Myocyte (in vitro differentiated cells): ENCODE data around the gene PPFIA1. TPM values are rescaled to one million over a fixed set of nuclear protein-coding genes. Genes with fewer than 3 reads are reported as not detected.

ENCODE experiments used
- DNase-seq: peaks from one replicate; pipeline ENCODE4 v3.0.0-alpha.2; 2012; ENCODE audit warnings: low read depth
- total RNA-seq: library from RNA; depleted of rRNA; stranded (reverse); fragments of >200 nt; gene quantifications from 2 replicates; pipeline ENCODE4 v1.2.3, GENCODE V29; 2014

Gene PPFIA1
- total RNA-seq, 1 donor from 2014 or later, result 48.4 TPM

- DNase-seq, result no peak
Measured at GRCh38 chr11:70353900-70354568, 83.5 kb downstream of the PPFIA1 start.

- DNase-seq, result no peak
Measured at GRCh38 chr11:70354629-70355028, 84.1 kb downstream of the PPFIA1 start.

- DNase-seq, result no peak
Measured at GRCh38 chr11:70358753-70359152, 88.3 kb downstream of the PPFIA1 start.

GRCh38 chr11:70359451-70360205 is 89.1 kb downstream of the PPFIA1 start:
- DNase-seq, result no peak

- no peak for DNase-seq
Measured at GRCh38 chr11:70360211-70360610, 89.7 kb downstream of the PPFIA1 start.

- DNase-seq, result no peak
Measured at GRCh38 chr11:70364178-70364577, 93.7 kb downstream of the PPFIA1 start.

GRCh38 chr11:70364745-70365543 is 94.5 kb downstream of the PPFIA1 start:
- no peak for DNase-seq

- DNase-seq, result no peak
Measured at GRCh38 chr11:70365544-70365927, 95.0 kb downstream of the PPFIA1 start.

GRCh38 chr11:70367071-70367470 is 96.6 kb downstream of the PPFIA1 start:
- DNase-seq, result peak; percentile 11

GRCh38 chr11:70368961-70369360 is 98.5 kb downstream of the PPFIA1 start:
- no peak for DNase-seq

- DNase-seq, result no peak
Measured at GRCh38 chr11:70371241-70371640, 100.8 kb downstream of the PPFIA1 start.

- DNase-seq, result no peak
Measured at GRCh38 chr11:70372076-70372475, 101.6 kb downstream of the PPFIA1 start.

- no peak for DNase-seq
Measured at GRCh38 chr11:70376621-70377020, 106.1 kb downstream of the PPFIA1 start.

- DNase-seq, result no peak
Measured at GRCh38 chr11:70377645-70378044, 107.2 kb downstream of the PPFIA1 start.

GRCh38 chr11:70378506-70379134 is 108.1 kb downstream of the PPFIA1 start:
- DNase-seq, result no peak

- peak; percentile 30 for DNase-seq
Measured at GRCh38 chr11:70381350-70381749, 110.9 kb downstream of the PPFIA1 start.

- DNase-seq, result no peak
Measured at GRCh38 chr11:70381872-70382861, 111.7 kb downstream of the PPFIA1 start.

- DNase-seq, result no peak
Measured at GRCh38 chr11:70383664-70384565, 113.4 kb downstream of the PPFIA1 start.

- DNase-seq, result no peak
Measured at GRCh38 chr11:70384566-70385152, 114.2 kb downstream of the PPFIA1 start.
